Mesothelial cell of epicardium (in vitro differentiated cells): ENCODE measurements around the gene KPNA3. TPM values are rescaled to one million over a fixed set of nuclear protein-coding genes. Genes with fewer than 3 reads are reported as not detected.

Experiments used
- DNase-seq, 2 experiments: peaks; one replicate each; pipeline ENCODE4 v3.0.0; 2021; ENCODE audit warnings: low spot score in 2 of 2; ENCODE audit not compliant: unreplicated experiment in 2 of 2
- H3K27ac Mint-ChIP-seq: 2 replicates; pipeline ENCODE4 v1.8.0; 2021; ENCODE audit warnings: mixed read lengths
- H3K27me3 Mint-ChIP-seq: 2 replicates; pipeline ENCODE4 v1.8.0; 2021; ENCODE audit warnings: low read depth, mixed read lengths
- H3K36me3 Mint-ChIP-seq: 2 replicates; pipeline ENCODE4 v1.8.0; 2021; ENCODE audit warnings: mixed read lengths
- H3K4me1 Mint-ChIP-seq: 2 replicates; pipeline ENCODE4 v1.8.0; 2021; ENCODE audit warnings: mixed read lengths
- H3K4me3 Mint-ChIP-seq: 2 replicates; pipeline ENCODE4 v1.8.0; 2021; ENCODE audit warnings: mild to moderate bottlenecking, moderate library complexity, mixed read lengths
- H3K9me3 Mint-ChIP-seq: 2 replicates; pipeline ENCODE4 v1.8.0; 2021; ENCODE audit warnings: mixed read lengths
- total RNA-seq: library from RNA; stranded (reverse); gene quantifications from 3 replicates; pipeline ENCODE4 v1.2.1, GENCODE V29; 2021
- TF ChIP-seq, protein P1 (sequence below): fragments of 200-600 bp; sonication (generic); IDR thresholded peaks from one replicate; pipeline ENCODE4 v1.5.0; 2021; ENCODE audit warnings: antibody characterized with exemption; ENCODE audit not compliant: unreplicated experiment

KPNA3 gene
- total RNA-seq, 1 donor from 2014 or later: 36.4 TPM

DNA sequence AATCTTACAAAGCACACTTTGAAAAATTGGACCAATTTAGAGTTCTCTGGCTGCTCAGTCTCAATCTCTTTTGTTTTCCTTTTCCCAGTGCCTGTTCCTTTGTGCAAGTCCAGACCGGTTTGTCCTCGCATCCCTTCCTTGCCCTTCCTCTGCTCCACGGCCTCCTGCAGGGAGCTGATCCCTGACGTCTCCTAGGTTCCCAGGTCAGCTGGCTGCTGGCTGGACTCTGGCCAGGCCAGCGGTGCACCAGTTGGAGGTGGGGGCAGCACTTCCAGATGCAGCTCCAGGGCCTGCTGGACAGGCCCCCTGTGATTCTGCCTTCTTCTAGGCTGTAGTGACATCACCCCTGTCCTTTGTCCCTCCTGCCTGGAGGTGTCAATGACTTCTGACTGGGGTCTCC is 44.0 kb upstream of the KPNA3 start:
- DNase-seq: no peak
- Mint-ChIP-seq H3K27ac (peak overlapping the region; percentile 55), H3K9me3 (no peaks in the 10 kb centered on the region), H3K36me3 (no peaks in the 10 kb centered on the region), H3K27me3 (no peaks in the 10 kb centered on the region), H3K4me1 (peaks cover 12% of the 10 kb centered on the region), H3K4me3 (no peak overlapping the region)
- TF ChIP-seq, protein P1, sequence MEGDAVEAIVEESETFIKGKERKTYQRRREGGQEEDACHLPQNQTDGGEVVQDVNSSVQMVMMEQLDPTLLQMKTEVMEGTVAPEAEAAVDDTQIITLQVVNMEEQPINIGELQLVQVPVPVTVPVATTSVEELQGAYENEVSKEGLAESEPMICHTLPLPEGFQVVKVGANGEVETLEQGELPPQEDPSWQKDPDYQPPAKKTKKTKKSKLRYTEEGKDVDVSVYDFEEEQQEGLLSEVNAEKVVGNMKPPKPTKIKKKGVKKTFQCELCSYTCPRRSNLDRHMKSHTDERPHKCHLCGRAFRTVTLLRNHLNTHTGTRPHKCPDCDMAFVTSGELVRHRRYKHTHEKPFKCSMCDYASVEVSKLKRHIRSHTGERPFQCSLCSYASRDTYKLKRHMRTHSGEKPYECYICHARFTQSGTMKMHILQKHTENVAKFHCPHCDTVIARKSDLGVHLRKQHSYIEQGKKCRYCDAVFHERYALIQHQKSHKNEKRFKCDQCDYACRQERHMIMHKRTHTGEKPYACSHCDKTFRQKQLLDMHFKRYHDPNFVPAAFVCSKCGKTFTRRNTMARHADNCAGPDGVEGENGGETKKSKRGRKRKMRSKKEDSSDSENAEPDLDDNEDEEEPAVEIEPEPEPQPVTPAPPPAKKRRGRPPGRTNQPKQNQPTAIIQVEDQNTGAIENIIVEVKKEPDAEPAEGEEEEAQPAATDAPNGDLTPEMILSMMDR: no peak

DNA sequence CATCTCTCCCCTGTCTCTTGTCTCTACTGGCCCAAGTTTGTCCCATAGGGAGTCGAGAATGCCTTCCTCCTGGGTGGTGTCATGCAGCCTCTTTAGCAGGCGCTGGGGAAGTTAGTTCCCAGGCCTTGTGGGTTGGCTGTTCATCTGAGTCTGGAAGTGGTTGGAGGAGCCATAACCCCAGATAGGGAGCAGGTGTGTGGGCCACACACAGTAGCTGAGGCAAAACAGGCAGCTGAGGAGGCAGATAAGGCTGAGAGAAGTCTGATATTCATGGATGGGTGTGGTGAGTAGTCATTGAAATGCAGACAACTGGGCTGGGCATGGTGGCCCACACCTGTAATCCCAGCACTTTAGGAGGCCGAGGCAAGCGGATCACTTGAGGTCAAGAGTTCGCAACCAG is 40.9 kb upstream of the KPNA3 start:
- Mint-ChIP-seq H3K4me3 (no peak overlapping the region), H3K27me3 (peaks cover 4% of the 10 kb centered on the region), H3K9me3 (peaks cover 6% of the 10 kb centered on the region), H3K36me3 (no peaks in the 10 kb centered on the region), H3K4me1 (peaks cover 7% of the 10 kb centered on the region), H3K27ac (no peak overlapping the region)
- TF ChIP-seq, protein P1: no peak
- DNase-seq: no peak

DNA sequence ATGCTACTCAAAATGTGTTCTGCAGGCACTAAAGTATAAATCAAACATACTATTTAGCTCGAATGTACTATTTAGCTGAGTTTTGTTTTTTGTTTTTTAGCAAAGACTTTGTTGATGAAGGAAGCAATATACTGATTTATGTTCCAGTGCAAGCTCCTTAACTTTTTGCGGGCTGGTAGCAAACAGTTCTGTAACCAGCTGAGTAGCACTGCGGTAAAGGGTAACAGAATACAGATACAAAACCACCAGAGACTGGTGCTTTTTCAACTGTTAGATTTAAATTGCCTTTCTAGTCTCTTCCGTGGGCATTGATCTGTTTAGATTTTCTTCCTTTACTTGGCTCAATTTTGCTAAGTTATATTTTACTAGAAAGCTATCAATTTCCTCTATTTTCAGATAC is 39.0 kb upstream of the KPNA3 start:
- no peak for DNase-seq
- H3K36me3 Mint-ChIP-seq: no peaks in the 10 kb centered on the region
- no peak overlapping the region for H3K4me3 Mint-ChIP-seq
- peaks cover 3% of the 10 kb centered on the region for H3K4me1 Mint-ChIP-seq
- peaks cover 6% of the 10 kb centered on the region for H3K9me3 Mint-ChIP-seq
- TF ChIP-seq, protein P1: no peak
- peaks cover 4% of the 10 kb centered on the region for H3K27me3 Mint-ChIP-seq
- H3K27ac Mint-ChIP-seq: no peak overlapping the region

DNA sequence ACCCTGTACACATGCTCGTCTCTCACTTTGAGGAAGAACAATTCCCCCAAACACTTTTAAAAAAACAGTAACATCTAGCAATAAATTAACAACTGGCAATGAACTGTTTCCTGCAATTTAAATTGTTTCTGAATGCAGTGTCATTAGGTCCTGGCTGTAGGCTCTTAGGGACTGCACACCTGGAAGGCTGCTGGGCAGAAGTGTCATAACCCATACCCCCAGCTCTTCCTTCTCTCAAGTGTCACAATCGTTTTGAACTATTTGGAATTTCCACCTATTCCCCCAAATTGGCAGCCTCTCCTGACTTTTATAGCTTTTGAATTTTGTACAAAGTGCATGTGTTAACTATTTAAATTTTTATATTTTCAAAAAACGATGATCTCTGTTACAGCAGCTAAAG is 38.2 kb upstream of the KPNA3 start:
- no peak for DNase-seq
- H3K27me3 Mint-ChIP-seq: peaks cover 7% of the 10 kb centered on the region
- H3K36me3 Mint-ChIP-seq: no peaks in the 10 kb centered on the region
- H3K27ac Mint-ChIP-seq: no peak overlapping the region
- no peaks in the 10 kb centered on the region for H3K4me1 Mint-ChIP-seq
- no peak overlapping the region for H3K4me3 Mint-ChIP-seq
- TF ChIP-seq, protein P1: no peak
- peaks cover 6% of the 10 kb centered on the region for H3K9me3 Mint-ChIP-seq

DNA sequence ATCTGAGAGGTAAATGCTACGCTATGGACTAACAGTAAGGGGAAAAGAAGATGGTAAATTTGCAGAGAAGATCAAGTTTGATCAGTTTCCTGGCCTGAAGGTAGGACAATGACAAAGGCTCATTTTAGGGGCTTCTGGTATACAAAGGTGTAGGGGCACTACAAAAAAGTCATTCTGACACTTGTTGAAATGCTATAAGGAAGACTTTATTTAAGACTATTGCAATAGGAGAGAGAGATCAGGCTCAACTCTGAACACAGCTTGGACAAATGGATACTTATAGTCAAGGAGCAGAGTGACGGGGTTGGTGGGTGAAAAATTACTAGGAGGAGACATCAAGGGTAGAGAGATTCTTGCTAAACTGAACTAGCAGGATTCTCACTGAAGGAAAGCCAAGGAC is 37.2 kb upstream of the KPNA3 start:
- Mint-ChIP-seq H3K4me1 (no peaks in the 10 kb centered on the region), H3K9me3 (peaks cover 6% of the 10 kb centered on the region), H3K36me3 (no peaks in the 10 kb centered on the region), H3K27ac (no peak overlapping the region), H3K27me3 (peaks cover 10% of the 10 kb centered on the region), H3K4me3 (no peak overlapping the region)
- DNase-seq: no peak
- TF ChIP-seq, protein P1: no peak

DNA sequence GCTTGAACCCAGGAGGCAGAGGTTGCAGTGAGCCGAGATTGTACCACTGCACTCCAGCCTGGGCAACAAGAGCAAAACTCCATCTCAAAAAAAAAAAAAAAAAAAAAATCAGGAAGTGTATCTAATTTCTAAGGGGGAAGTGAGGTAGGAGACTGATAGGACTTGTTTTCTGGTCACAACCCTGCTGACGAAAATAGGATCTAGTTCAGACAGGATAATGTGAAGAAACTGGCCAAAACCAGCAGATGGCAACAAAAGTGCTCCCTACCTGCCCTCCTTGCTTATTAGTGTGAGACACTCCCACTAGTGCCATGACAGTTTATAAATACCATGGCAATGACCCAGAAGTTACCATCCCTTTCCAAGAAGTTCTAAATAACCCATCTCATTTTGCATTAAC is 36.0 kb upstream of the KPNA3 start:
- no peak overlapping the region for H3K4me3 Mint-ChIP-seq
- H3K27me3 Mint-ChIP-seq: peaks cover 20% of the 10 kb centered on the region
- H3K9me3 Mint-ChIP-seq: peaks cover 6% of the 10 kb centered on the region

More for the DNA sequence above, 36.0 kb upstream of the KPNA3 start:
- TF ChIP-seq, protein P1: no peak
- Mint-ChIP-seq H3K4me1 (no peaks in the 10 kb centered on the region), H3K27ac (no peak overlapping the region), H3K36me3 (no peaks in the 10 kb centered on the region)
- DNase-seq: no peak
